Astrocyte of the spinal cord (primary cell): ENCODE results near the gene PPP1R3G.

Experiments used
- DNase-seq: peaks from one replicate; pipeline ENCODE4 v3.0.0; 2011; ENCODE audit warnings: low read depth, low spot score
- H3K4me3 ChIP-seq: 2 replicates; pipeline ENCODE4 v1.5.1; 2011; ENCODE audit warnings: low read depth, mild to moderate bottlenecking, low read length, moderate library complexity
- in situ Hi-C: cut with HindIII; loops from 2 replicates; pipeline ENCODE4 v1.10.0; 2017; ENCODE audit warnings: low sequenced_read_pairs
- TF ChIP-seq, protein P1 (sequence below): IDR thresholded peaks from 2 replicates; pipeline ENCODE4 v1.5.1; 2012; ENCODE audit warnings: low read depth, mild to moderate bottlenecking, low read length, inconsistent platforms

PPP1R3G gene

DNA sequence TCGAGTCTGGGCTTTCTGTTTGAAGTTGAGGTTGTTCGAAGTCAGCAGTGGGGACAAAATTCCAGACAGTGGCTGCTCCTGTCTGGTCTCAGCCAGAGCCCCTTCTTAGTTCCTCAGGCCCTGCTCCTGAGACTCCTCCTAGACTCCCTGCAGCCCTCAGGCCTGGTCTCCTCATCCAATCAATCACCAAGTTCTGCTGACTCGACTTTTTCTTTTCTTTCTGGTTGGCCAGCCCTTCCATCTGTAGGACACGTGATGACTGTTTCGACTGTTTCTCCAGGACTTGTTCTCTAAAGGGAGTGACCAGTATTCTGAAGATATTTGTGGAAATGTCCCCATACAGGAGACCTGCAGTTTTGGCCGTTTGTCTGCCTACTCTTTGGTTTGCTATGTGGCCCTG lies 19.5 kb downstream of the PPP1R3G start:
- TF ChIP-seq, protein P1, sequence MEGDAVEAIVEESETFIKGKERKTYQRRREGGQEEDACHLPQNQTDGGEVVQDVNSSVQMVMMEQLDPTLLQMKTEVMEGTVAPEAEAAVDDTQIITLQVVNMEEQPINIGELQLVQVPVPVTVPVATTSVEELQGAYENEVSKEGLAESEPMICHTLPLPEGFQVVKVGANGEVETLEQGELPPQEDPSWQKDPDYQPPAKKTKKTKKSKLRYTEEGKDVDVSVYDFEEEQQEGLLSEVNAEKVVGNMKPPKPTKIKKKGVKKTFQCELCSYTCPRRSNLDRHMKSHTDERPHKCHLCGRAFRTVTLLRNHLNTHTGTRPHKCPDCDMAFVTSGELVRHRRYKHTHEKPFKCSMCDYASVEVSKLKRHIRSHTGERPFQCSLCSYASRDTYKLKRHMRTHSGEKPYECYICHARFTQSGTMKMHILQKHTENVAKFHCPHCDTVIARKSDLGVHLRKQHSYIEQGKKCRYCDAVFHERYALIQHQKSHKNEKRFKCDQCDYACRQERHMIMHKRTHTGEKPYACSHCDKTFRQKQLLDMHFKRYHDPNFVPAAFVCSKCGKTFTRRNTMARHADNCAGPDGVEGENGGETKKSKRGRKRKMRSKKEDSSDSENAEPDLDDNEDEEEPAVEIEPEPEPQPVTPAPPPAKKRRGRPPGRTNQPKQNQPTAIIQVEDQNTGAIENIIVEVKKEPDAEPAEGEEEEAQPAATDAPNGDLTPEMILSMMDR: no peak
- no peak overlapping the region for H3K4me3 ChIP-seq
- DNase-seq: no peak
- in situ Hi-C loops: no loop called here

DNA sequence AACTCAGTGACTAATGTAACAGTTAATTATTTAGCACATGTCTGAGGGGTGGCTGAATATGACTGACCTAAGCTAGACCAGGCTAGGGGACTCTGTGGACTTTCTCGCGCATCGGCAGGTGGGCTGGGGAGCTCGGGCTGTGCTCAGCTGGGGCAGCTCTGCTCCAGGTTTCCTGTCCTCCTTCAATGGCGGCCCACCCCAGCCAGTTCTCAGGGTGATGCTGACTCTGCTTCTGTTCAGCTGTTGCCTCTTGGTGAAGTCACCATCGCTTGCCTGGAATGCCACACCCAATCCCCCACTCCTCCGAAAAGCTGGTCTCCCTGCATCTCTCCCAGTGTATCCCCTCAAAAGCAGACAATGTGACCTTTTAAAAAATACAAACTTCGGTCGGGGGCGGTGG lies 20.0 kb downstream of the PPP1R3G start:
- in situ Hi-C loops: no loop called here
- TF ChIP-seq, protein P1: no peak
- DNase-seq: no peak
- H3K4me3 ChIP-seq: no peak overlapping the region

DNA sequence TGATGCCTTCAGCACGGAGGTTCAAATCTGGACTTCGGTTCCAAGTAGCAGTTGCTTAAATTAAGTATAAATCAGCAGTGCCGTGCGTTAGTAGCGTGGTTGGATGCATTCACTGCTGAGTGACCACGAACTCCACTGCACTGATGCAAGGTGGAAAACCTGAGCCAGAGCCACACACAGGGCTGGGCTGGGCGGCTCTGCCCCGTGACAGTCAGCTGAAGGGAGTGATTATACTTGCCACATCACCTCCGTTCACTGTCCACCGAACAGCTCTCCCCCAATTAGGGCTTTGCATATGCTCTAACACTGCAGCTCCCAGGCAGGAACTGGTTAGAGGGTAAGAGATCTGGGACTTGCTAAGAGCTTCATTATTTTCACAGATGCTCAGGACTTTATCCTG lies 22.2 kb downstream of the PPP1R3G start:
- TF ChIP-seq, protein P1: no peak
- H3K4me3 ChIP-seq: no peak overlapping the region
- DNase-seq: no peak
- in situ Hi-C loops: no loop called here

DNA sequence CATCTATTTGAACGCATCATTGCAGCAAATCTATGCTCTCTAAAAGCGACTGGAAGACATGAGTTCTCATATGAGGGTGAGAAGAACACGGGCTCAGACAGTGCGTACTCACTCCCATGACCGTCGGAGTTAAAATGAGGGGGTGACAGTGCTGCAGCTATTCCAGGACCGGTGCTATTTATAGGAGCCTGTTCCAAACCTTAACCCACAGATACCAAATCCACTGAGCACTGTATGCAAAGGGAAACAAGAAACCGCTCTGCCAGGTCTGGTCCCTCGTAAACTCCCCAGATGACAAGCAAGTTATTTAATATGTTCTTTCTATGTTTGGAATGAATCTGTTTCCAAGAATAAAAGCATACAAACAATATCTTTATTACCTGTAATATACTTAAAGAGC lies 22.9 kb downstream of the PPP1R3G start:
- TF ChIP-seq, protein P1: no peak
- H3K4me3 ChIP-seq: no peak overlapping the region
- in situ Hi-C loops: no loop called here
- no peak for DNase-seq

DNA sequence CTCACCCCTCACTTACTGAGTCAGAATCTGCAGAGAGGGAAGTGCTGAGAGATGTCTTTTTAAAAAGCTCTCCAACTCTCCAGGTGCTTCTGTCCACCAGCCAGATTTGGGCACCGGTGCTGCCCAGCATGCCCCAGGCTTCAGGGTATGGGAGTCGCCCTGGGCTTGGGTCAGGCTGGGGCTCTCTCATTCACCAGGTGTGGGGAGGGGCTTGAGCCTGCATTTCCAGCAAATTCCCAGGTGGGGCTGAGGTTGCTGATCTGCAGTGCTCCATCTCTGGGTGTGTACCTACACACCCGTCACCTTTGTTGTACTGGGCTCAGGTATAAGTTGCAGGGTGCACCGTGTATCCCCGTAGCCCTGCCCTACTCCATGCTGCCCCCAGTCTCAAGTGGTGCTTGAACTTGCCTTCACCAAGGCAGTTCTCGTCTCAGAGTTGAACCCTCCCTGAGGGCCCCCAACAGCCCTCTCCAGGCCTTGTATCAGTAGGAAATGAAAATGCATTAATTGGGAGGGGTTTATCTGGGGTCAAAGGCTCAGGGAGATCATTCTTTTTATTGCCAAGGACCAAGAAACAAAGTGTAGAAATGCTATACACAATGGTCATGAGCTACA lies 23.5 kb downstream of the PPP1R3G start:
- TF ChIP-seq, protein P1: no peak
- in situ Hi-C loops: no loop called here
- no peak overlapping the region for H3K4me3 ChIP-seq
- DNase-seq: no peak

DNA sequence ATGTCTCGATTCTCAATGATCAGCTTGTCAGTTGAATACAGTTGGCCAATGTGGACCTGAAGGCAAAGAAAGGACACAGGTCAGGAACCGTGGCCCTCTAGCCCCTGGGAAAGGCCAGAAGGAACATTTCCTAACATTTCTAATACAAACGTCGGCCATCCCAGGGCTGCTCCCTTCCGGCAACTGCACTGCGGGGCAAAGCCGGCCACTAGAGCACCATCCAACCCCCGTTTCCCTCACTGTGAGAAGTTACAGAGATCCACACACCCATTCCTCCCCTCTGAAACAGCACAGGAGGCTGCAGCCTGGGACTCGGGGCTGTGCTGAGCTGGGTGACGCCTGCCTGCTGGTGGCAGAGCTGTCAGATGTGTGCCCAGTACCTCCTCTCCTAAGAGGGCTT lies 24.3 kb downstream of the PPP1R3G start:
- TF ChIP-seq, protein P1: no peak
- DNase-seq: no peak

DNA sequence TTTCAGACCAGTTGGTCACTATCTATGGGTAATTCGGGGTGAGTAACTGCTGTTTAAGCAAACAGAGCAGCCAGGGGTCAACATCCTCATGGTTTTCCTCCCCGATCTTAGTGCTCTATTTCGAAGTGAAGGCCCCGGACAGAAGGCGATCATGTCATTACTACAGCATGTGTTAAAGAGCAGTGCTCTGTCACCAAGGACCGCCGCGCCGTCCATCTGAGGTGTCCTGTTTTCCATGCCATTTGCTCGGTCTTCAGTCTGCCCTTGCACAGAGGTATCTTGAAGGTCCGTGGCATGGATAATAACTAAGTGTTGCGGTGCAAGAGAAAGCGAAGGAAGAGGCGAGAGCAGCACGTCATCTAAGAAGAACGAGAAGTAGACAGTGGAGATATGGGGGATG lies 25.1 kb downstream of the PPP1R3G start:
- DNase-seq: no peak
- in situ Hi-C loops: no loop called here
- TF ChIP-seq, protein P1: no peak
- no peak overlapping the region for H3K4me3 ChIP-seq

More for the DNA sequence above, 24.3 kb downstream of the PPP1R3G start:
- H3K4me3 ChIP-seq: no peak overlapping the region
- in situ Hi-C loops: no loop called here
